HepG2 (cell line): ENCODE results near the gene DUS2. TPM values are rescaled to one million over a fixed set of nuclear protein-coding genes. Genes with fewer than 3 reads are reported as not detected.
A peak's percentile ranks its signal among the peaks of the same experiment; 100 is the strongest.

Experiments used
- FLYWCH1 ChIP-seq: sonication (generic); formaldehyde crosslinking; IDR thresholded peaks from 2 replicates; pipeline ENCODE4 v1.8.1; 2023; ENCODE audit warnings: mild to moderate bottlenecking, missing genetic modification reagents
- GATAD1 ChIP-seq: IDR thresholded peaks from 2 replicates; pipeline ENCODE4 v1.6.1; 2016; ENCODE audit warnings: missing genetic modification reagents, missing compliant biosample characterization
- GZF1 ChIP-seq: sonication (generic); formaldehyde crosslinking; IDR thresholded peaks from 2 replicates; pipeline ENCODE4 v1.5.1; 2020; ENCODE audit warnings: mild to moderate bottlenecking, missing genetic modification reagents
- MIER2 ChIP-seq: IDR thresholded peaks from 2 replicates; pipeline ENCODE4 v1.6.1; 2016; ENCODE audit warnings: missing biosample characterization, missing genetic modification reagents
- NCOR1 ChIP-seq: fragments of 200-600 bp; sonication (generic); IDR thresholded peaks from 2 replicates; pipeline ENCODE4 v1.7.0; 2017; ENCODE audit warnings: antibody characterized with exemption, low read length, borderline replicate concordance
- NR3C1 ChIP-seq: sonication (generic); formaldehyde crosslinking; IDR thresholded peaks from 2 replicates; pipeline ENCODE4 v1.4.0; 2020; ENCODE audit warnings: missing genetic modification reagents
- REL ChIP-seq: sonication (generic); formaldehyde crosslinking; conservative IDR thresholded peaks from 2 replicates; pipeline ENCODE4 v1.8.0; 2022; ENCODE audit warnings: mild to moderate bottlenecking, missing genetic modification reagents, moderate library complexity
- ZNF432 ChIP-seq: sonication (generic); formaldehyde crosslinking; IDR thresholded peaks from 2 replicates; pipeline ENCODE4 v1.5.0; 2020; ENCODE audit warnings: missing genetic modification reagents, mild to moderate bottlenecking, borderline replicate concordance
- ZNF530 ChIP-seq: sonication (generic); formaldehyde crosslinking; IDR thresholded peaks from 2 replicates; pipeline ENCODE4 v1.5.0; 2020; ENCODE audit warnings: low read depth, mild to moderate bottlenecking, missing genetic modification reagents
- ZNF607 ChIP-seq: sonication (generic); formaldehyde crosslinking; IDR thresholded peaks from 2 replicates; pipeline ENCODE4 v1.5.1; 2020; ENCODE audit warnings: missing genetic modification reagents, mild to moderate bottlenecking, borderline replicate concordance
- ZNF879 ChIP-seq: sonication (generic); formaldehyde crosslinking; IDR thresholded peaks from 2 replicates; pipeline ENCODE4 v1.8.1; 2023; ENCODE audit warnings: missing genetic modification reagents
- ZSCAN20 ChIP-seq: sonication (generic); formaldehyde crosslinking; IDR thresholded peaks from 2 replicates; pipeline ENCODE4 v1.4.0; 2020; ENCODE audit warnings: missing genetic modification reagents, mild to moderate bottlenecking, borderline replicate concordance
- polyA plus RNA-seq, 8 experiments: library from polyadenylated mRNA; depleted of rRNA in 3 of 8; stranded (reverse) in 7 of 8; unstranded in 1 of 8; fragments of >200 nt; fragmentation: Illumina TruSeq in 4 of 8; extraction: Trizol in 4 of 8; gene quantifications; 2 replicates each; pipeline versions ENCODE4 v1.2.1 to v1.2.3, GENCODE V29; 2011 to 2016; ENCODE audit warnings: low read depth in 4 of 8, missing spikeins in 1 of 8, mixed read lengths in 1 of 8; ENCODE audit not compliant: insufficient read depth in 1 of 8
- total RNA-seq, 5 experiments: library from RNA; depleted of rRNA; stranded (reverse); fragments of >200 nt; fragmentation: Illumina TruSeq; extraction: Trizol; gene quantifications; 2 replicates each; pipeline ENCODE4 v1.2.3, GENCODE V29; 2016; ENCODE audit warnings: low read depth in 1 of 5
- TF ChIP-seq, protein P1 (sequence below): sonication (generic); formaldehyde crosslinking; IDR thresholded peaks from 2 replicates; pipeline ENCODE4 v1.4.0; 2020; ENCODE audit warnings: mild to moderate bottlenecking, missing genetic modification reagents, borderline replicate concordance
- TF ChIP-seq, protein P2 (sequence below): sonication (generic); formaldehyde crosslinking; IDR thresholded peaks from 2 replicates; pipeline ENCODE4 v1.4.0; 2020; ENCODE audit warnings: mild to moderate bottlenecking, missing genetic modification reagents
- TF ChIP-seq, protein P3 (sequence below): sonication (generic); formaldehyde crosslinking; IDR thresholded peaks from 2 replicates; pipeline ENCODE4 v1.4.0; 2020; ENCODE audit warnings: missing genetic modification reagents

The DUS2 gene
- total and polyA plus RNA-seq, 2 of the 13 experiments (the other 11 are each of a cell fraction or from before 2014, with no cell fraction given): 17.8 to 25.1 TPM

DNA sequence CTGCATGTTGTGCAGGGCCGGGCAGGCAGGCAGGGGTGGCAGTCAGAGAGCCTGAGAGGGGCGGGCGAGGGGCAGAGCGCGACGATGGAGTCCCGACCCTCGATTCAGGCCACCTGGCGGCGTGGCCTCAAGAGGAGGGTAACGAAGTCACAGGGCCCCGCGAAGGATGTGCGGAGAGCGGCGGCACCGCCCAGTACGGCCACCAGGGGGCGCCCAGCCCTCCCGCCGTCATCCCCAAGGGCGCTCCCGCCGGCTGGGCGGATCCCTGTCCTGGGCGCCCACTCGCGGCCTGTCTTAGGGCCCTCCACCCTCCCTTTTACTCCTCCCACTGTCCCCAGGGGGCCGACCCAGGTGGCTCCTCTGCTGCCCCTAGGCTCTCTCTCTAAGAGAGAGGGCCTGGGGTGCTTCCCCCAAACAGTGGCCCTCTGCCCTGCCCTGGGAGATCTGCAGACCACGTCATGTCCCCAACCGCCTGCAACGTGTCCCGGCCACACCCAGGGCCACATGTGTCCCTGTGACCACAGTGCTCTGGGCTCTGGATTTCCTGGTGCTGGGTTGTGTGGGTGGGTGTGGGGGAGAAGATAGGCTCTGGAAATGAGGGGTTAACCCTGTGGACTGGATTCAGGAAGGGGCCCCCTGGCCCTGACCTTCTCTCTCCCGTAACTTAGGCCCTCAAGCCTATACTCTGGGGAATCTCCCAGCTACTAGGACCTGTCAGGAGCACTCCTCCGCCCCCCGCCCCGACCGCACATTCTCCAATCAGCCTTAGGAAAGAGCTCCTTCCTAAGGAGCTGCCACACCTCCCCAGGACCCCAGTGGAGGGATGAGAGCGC lies 29.7 kb upstream of the DUS2 start (continued):
- no peak for TF ChIP-seq NR3C1
- TF ChIP-seq GZF1 (CRISPR knock-in tag): no peak; the same call in 1 of the 2 replicates
- TF ChIP-seq, protein P1, sequence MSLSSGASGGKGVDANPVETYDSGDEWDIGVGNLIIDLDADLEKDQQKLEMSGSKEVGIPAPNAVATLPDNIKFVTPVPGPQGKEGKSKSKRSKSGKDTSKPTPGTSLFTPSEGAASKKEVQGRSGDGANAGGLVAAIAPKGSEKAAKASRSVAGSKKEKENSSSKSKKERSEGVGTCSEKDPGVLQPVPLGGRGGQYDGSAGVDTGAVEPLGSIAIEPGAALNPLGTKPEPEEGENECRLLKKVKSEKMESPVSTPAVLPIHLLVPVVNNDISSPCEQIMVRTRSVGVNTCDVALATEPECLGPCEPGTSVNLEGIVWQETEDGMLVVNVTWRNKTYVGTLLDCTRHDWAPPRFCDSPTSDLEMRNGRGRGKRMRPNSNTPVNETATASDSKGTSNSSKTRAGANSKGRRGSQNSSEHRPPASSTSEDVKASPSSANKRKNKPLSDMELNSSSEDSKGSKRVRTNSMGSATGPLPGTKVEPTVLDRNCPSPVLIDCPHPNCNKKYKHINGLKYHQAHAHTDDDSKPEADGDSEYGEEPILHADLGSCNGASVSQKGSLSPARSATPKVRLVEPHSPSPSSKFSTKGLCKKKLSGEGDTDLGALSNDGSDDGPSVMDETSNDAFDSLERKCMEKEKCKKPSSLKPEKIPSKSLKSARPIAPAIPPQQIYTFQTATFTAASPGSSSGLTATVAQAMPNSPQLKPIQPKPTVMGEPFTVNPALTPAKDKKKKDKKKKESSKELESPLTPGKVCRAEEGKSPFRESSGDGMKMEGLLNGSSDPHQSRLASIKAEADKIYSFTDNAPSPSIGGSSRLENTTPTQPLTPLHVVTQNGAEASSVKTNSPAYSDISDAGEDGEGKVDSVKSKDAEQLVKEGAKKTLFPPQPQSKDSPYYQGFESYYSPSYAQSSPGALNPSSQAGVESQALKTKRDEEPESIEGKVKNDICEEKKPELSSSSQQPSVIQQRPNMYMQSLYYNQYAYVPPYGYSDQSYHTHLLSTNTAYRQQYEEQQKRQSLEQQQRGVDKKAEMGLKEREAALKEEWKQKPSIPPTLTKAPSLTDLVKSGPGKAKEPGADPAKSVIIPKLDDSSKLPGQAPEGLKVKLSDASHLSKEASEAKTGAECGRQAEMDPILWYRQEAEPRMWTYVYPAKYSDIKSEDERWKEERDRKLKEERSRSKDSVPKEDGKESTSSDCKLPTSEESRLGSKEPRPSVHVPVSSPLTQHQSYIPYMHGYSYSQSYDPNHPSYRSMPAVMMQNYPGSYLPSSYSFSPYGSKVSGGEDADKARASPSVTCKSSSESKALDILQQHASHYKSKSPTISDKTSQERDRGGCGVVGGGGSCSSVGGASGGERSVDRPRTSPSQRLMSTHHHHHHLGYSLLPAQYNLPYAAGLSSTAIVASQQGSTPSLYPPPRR (CRISPR knock-in tag): peak; percentile 61; the same call in 1 of the 2 replicates
- TF ChIP-seq ZNF530 (CRISPR knock-in tag): no peak
- TF ChIP-seq ZSCAN20 (CRISPR knock-in tag): peak; percentile 72; the same call in 1 of the 2 replicates
- TF ChIP-seq, protein P2, sequence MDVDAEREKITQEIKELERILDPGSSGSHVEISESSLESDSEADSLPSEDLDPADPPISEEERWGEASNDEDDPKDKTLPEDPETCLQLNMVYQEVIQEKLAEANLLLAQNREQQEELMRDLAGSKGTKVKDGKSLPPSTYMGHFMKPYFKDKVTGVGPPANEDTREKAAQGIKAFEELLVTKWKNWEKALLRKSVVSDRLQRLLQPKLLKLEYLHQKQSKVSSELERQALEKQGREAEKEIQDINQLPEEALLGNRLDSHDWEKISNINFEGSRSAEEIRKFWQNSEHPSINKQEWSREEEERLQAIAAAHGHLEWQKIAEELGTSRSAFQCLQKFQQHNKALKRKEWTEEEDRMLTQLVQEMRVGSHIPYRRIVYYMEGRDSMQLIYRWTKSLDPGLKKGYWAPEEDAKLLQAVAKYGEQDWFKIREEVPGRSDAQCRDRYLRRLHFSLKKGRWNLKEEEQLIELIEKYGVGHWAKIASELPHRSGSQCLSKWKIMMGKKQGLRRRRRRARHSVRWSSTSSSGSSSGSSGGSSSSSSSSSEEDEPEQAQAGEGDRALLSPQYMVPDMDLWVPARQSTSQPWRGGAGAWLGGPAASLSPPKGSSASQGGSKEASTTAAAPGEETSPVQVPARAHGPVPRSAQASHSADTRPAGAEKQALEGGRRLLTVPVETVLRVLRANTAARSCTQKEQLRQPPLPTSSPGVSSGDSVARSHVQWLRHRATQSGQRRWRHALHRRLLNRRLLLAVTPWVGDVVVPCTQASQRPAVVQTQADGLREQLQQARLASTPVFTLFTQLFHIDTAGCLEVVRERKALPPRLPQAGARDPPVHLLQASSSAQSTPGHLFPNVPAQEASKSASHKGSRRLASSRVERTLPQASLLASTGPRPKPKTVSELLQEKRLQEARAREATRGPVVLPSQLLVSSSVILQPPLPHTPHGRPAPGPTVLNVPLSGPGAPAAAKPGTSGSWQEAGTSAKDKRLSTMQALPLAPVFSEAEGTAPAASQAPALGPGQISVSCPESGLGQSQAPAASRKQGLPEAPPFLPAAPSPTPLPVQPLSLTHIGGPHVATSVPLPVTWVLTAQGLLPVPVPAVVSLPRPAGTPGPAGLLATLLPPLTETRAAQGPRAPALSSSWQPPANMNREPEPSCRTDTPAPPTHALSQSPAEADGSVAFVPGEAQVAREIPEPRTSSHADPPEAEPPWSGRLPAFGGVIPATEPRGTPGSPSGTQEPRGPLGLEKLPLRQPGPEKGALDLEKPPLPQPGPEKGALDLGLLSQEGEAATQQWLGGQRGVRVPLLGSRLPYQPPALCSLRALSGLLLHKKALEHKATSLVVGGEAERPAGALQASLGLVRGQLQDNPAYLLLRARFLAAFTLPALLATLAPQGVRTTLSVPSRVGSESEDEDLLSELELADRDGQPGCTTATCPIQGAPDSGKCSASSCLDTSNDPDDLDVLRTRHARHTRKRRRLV (CRISPR knock-in tag): peak; percentile 42; the same call in 1 of the 2 replicates
- TF ChIP-seq NCOR1: no peak
- TF ChIP-seq, protein P3, sequence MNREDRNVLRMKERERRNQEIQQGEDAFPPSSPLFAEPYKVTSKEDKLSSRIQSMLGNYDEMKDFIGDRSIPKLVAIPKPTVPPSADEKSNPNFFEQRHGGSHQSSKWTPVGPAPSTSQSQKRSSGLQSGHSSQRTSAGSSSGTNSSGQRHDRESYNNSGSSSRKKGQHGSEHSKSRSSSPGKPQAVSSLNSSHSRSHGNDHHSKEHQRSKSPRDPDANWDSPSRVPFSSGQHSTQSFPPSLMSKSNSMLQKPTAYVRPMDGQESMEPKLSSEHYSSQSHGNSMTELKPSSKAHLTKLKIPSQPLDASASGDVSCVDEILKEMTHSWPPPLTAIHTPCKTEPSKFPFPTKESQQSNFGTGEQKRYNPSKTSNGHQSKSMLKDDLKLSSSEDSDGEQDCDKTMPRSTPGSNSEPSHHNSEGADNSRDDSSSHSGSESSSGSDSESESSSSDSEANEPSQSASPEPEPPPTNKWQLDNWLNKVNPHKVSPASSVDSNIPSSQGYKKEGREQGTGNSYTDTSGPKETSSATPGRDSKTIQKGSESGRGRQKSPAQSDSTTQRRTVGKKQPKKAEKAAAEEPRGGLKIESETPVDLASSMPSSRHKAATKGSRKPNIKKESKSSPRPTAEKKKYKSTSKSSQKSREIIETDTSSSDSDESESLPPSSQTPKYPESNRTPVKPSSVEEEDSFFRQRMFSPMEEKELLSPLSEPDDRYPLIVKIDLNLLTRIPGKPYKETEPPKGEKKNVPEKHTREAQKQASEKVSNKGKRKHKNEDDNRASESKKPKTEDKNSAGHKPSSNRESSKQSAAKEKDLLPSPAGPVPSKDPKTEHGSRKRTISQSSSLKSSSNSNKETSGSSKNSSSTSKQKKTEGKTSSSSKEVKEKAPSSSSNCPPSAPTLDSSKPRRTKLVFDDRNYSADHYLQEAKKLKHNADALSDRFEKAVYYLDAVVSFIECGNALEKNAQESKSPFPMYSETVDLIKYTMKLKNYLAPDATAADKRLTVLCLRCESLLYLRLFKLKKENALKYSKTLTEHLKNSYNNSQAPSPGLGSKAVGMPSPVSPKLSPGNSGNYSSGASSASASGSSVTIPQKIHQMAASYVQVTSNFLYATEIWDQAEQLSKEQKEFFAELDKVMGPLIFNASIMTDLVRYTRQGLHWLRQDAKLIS (CRISPR knock-in tag): no peak
- no peak for TF ChIP-seq ZNF432 (CRISPR knock-in tag)
- TF ChIP-seq REL: no peak
- TF ChIP-seq ZNF607 (CRISPR knock-in tag): peak; percentile 77
- no peak for TF ChIP-seq FLYWCH1 (CRISPR knock-in tag)
- no peak for TF ChIP-seq ZNF879 (CRISPR knock-in tag)
- peak; percentile 73 for TF ChIP-seq GATAD1 (CRISPR knock-in tag)
- 0 out of 2 replicates have a peak, but pooled peaks have one; percentile 28 for TF ChIP-seq MIER2 (CRISPR knock-in tag)
